ENCODE results near the gene RNU4-1. TPM values are rescaled to one million over a fixed set of nuclear protein-coding genes. Genes with fewer than 3 reads are reported as not detected.

RNU4-1 gene
- total and polyA plus RNA-seq, 8 donors, result 1.8 to 3,518 (median 3,185) TPM; not detected in 5

DNA sequence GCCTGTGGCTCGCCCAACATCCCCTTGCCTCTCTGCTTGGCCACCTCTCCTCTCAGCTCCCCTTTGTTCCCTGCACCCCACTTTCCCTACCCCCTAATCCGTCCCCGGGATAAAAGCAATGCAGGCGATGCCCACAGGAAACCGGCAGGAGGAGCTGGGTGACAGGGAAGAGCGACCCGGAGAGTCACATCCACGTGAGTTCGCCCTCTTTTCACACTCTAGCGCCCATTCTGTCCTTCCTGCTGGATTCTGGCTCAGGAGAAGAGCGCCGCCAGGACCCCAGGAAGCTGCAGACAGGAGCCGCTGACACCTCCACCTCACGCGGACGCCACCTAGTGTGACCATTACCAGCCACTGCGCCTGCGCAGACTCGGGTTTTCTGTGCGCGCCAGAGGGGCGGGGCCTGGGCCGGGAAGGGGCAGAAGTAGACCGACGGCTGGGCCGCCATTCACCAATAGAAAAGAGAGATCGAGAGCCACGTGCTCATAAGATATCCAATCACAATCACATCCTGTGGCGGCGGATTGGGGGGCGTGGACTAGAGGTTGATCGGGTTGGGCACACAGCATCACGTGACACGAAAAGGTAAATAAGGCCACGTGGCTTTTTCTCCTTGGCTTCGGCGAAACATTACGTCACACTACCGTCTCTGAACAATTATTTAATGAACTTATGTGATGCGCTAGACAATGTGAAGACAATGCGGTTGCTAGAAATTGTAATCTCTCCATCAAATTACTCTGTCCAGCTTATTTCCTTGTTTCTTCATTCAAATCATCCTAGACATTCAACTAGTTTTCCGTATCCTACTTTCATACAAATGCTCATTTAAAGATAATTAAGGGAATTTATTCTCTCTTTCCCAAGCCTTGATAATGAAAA, 24.4 kb upstream of the RNU4-1 start:
- H3K9me3 ChIP-seq, result no peaks in the 10 kb centered on the region
- H3K27ac ChIP-seq, result peak overlapping the region; percentile 84 to 85
- peak; percentile 98 for ATAC-seq
- peak overlapping the region; percentile 42 to 56 for H3K4me3 ChIP-seq
- no peaks in the 10 kb centered on the region for H3K36me3 ChIP-seq
- H3K4me1 ChIP-seq, result peaks cover 0 to 15% of the 10 kb centered on the region in 2 donors
- intact Hi-C loops (cut with DNase I), result no loop called here
- DNase-seq, result peak; percentile 94 to 99 (median 98)
- TF ChIP-seq, protein P1, sequence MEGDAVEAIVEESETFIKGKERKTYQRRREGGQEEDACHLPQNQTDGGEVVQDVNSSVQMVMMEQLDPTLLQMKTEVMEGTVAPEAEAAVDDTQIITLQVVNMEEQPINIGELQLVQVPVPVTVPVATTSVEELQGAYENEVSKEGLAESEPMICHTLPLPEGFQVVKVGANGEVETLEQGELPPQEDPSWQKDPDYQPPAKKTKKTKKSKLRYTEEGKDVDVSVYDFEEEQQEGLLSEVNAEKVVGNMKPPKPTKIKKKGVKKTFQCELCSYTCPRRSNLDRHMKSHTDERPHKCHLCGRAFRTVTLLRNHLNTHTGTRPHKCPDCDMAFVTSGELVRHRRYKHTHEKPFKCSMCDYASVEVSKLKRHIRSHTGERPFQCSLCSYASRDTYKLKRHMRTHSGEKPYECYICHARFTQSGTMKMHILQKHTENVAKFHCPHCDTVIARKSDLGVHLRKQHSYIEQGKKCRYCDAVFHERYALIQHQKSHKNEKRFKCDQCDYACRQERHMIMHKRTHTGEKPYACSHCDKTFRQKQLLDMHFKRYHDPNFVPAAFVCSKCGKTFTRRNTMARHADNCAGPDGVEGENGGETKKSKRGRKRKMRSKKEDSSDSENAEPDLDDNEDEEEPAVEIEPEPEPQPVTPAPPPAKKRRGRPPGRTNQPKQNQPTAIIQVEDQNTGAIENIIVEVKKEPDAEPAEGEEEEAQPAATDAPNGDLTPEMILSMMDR (IDR thresholded peaks at IDR 0.05), result peak; percentile 33 to 54
- H3K27me3 ChIP-seq, result no peaks in the 10 kb centered on the region

DNA sequence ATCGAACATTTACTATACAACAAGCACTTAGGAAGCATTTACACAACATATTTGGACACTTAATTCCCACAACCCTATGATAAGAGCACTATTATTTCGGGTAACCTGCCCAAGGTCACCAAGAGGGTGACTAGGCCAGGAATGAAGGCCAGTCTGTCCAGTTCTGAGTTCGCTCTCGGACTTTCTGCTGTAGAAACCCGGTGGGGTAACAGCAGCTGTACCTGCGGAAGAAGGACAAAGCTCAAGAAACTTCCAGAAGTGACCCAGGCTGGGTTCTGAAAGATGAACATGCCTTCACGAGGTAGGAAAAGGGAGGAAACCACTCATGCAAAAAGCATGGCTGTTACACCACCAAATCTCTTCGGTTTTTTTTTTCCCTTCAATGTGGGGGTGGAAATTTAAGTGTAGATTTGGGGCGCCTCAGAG, 23.8 kb upstream of the RNU4-1 start:
- TF ChIP-seq, protein P1 (IDR thresholded peaks at IDR 0.05), result no peak
- Histone ChIP-seq H3K36me3 (no peaks in the 10 kb centered on the region), H3K27ac (peak overlapping the region; percentile 84 to 85), H3K9me3 (no peaks in the 10 kb centered on the region), H3K4me1 (peaks cover 0 to 15% of the 10 kb centered on the region in 2 donors), H3K27me3 (no peaks in the 10 kb centered on the region), H3K4me3 (peak overlapping the region; percentile 42 to 56)
- intact Hi-C loops (cut with DNase I), result no loop called here
- ATAC-seq (peak; percentile 24), DNase-seq (no peak)

DNA sequence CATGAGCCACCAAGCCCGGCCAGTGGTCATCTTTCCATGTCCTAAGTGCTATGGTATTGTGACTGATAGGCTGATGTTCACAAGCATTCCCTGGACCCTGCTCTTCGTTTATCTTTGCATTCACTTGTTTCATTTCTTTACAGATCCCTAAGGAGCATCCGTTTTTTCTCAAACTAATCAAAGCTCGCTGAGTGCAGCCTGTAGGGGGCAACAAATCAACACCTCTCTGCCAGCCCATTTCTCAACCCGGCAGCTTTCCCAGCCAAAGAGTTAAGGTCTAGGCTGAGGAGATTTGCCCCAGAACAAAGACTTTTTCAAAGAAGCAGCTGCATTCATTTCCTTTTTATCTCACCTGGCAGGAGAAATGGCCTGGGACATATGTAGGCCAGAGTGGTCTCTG, 21.2 kb upstream of the RNU4-1 start:
- ATAC-seq (no peak), DNase-seq (no peak)
- Histone ChIP-seq H3K4me3 (no peak overlapping the region), H3K27ac (no peak overlapping the region), H3K27me3 (no peaks in the 10 kb centered on the region), H3K4me1 (peaks cover 0 to 15% of the 10 kb centered on the region in 2 donors), H3K9me3 (no peaks in the 10 kb centered on the region), H3K36me3 (no peaks in the 10 kb centered on the region)
- intact Hi-C loops (cut with DNase I), result no loop called here
- TF ChIP-seq, protein P1 (IDR thresholded peaks at IDR 0.05), result no peak

DNA sequence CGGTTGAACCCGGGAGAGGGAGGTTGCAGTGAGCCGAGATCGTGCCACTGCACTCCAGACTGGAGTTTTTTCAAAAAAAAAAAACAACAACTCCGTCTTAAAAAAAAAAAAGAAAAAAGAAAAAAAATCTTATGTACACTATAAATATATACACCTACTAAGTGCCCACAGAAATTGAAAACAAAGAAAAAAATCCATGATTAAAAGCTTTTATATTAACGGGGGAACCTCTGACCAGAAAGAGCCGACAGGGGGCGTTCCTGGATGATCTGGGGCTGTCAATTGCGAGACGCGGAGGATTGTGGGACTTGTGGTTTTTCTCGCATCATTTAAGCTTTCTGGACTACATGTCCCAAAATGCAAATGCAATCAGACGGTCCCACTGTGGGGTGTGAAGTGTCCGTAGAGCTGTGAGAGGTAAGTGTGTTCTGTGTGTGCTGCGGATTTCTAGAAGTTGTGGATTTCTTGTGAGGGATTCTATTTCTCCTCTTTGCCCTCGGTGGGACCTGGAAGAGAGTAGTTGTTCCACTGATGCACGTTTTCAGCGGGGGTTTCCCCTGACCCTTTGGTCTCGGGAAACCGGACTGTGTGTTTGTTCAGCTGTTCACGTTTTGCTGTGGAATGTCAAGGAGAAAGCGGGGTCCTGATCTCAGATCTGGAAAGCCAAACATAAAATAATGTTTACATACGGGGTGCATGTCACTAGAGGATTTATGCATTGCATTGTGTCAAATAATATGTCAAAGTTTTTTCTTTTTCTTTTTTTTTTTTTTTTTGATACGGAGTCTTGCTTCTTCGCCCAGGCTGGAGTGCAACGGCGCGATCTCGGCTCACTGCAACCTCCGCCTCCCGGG, 9.2 kb upstream of the RNU4-1 start, which contains the start of gene SIRT4:
Gene SIRT4 (plus strand): TSS at position 360 of the 854 bp plus-strand sequence. CDS start 1,241 bp downstream, outside the sequence.
- no peaks in the 10 kb centered on the region for H3K36me3 ChIP-seq
- H3K27me3 ChIP-seq, result no peaks in the 10 kb centered on the region
- intact Hi-C loops (cut with DNase I), result no loop called here
- peak in 3 of 4 donors; percentile 89 to 94 (median 90) for DNase-seq
- H3K4me1 ChIP-seq, result peaks cover 0 to 11% of the 10 kb centered on the region in 2 donors
- H3K9me3 ChIP-seq, result no peaks in the 10 kb centered on the region
- peak; percentile 99 for ATAC-seq
- H3K4me3 ChIP-seq, result peak within 1 kb of the TSS; percentile 41 to 70
- H3K27ac ChIP-seq, result peak within 1 kb of the TSS; percentile 68 to 73
- TF ChIP-seq, protein P1 (IDR thresholded peaks at IDR 0.05), result peak; percentile 67 to 78

DNA sequence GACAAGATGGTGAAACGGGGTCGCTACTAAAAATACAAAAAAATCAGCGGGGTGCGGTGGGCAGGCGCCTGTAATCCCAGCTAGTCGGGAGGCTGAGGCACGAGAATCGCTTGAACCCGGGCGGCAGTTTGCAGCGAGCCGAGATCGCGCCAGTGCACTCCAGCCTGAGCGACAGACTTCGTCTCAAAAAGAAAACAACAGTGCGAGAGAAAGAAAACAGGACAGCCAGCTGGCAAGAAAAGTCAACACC, 701 bp downstream of the RNU4-1 start:
- DNase-seq, result no peak
- TF ChIP-seq, protein P1 (IDR thresholded peaks at IDR 0.05), result no peak
- Histone ChIP-seq H3K27ac (peak overlapping the region; percentile 98 to 99), H3K9me3 (no peaks in the 10 kb centered on the region), H3K4me3 (peak overlapping the region; percentile 41 to 46), H3K27me3 (no peaks in the 10 kb centered on the region), H3K36me3 (no peaks in the 10 kb centered on the region), H3K4me1 (peaks cover 0 to 17% of the 10 kb centered on the region in 2 donors)
- intact Hi-C loops (cut with DNase I), result no loop called here
- ATAC-seq, result peak; percentile 2
